Measurements from ENCODE around the gene RAB20.
A peak's percentile ranks its signal among the peaks of the same experiment; 100 is the strongest.

Gene RAB20

DNA sequence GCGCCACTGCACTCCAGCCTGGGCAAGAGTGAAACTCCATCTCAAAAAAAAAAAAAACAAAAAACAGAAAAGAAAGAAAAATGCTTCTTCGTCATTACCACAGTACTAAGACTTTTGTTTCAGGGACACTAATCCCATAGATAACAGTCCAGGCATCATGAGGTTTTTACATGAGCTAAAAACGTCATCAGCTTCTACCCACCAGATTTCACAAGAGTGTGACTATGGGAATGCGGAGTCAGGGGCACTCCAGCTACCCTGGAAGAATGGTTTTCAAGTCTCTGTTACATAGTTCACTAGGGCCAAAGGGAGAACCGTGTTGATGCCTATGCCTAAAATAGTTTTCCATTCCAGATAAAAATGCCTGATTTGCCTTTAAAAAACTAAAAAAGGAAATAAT lies 33.2 kb downstream of the RAB20 start:
- no peak for DNase-seq

GRCh38 chr13:110525328-110526319 lies 35.9 kb downstream of the RAB20 start:
- DNase-seq, result no peak

- no peak for DNase-seq
Measured at GRCh38 chr13:110524541-110525257, 36.8 kb downstream of the RAB20 start.

GRCh38 chr13:110523838-110524540 lies 37.5 kb downstream of the RAB20 start:
- DNase-seq, result no peak

DNA sequence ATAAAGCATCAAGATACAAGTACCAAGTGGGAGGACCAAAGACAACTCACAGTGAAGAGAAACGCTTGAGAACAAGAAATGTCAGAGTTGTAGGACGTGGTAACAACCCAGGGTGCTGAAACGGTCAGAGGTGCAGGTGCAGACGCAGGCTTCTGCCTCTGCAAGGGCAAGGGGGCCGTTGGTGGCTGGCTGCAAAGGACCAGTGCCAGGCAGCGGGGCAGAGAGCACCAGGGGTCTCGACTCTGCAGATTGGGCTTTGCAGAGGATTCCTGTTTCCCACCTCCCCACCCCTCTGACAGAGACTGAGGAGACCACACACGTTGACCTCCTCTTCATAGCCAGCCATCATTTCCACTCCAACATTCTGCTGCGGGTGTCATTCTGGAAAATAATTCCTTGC lies 38.3 kb downstream of the RAB20 start:
- no peak for DNase-seq

GRCh38 chr13:110522721-110523120 lies 38.8 kb downstream of the RAB20 start:
- DNase-seq, result no peak

GRCh38 chr13:110521946-110522345 lies 39.6 kb downstream of the RAB20 start:
- no peak for DNase-seq

- no peak for DNase-seq
Measured at GRCh38 chr13:110521296-110521680, 40.2 kb downstream of the RAB20 start.

DNA sequence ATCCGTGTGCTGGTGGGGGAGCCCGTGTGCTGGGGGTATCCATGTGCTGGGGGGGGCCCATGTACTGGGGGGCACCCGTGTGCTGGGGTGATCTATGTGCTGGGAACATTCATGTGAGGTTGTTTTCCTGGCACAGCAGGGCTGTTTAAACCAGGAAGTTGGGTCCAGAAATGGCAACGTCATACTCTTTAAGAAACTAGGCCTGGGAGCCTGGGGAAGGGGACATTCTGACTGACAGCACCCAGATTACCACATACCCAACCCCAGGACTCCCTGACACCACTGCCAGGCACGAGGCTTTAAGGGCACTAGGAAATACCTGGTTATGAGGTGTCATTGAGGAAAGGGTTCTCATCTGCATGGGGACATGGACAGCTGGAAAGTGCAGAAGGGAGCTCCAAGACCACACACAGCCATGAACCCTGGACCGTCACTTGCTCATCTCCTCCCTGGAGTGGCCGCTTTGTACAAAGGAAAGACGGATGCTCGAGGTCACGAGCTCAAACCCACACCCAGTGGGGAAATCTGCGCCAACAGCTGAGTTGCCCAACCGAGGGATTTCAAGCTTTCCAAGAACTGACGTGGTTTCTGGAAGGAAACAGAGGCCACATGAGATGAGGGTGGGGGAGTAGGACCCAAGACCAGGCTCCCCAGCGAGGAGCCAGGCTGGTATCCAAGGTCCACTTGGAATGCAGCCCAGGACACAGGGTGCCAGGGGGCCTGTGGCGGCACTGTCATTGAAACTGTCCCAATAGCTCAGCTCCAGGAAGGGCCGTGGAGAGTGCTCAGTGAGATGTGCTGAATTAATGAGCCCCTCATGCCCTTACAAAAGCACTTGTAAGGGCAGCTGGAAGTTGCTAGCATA lies 40.9 kb downstream of the RAB20 start:
- no peak for DNase-seq

GRCh38 chr13:110519506-110519905 lies 42.0 kb downstream of the RAB20 start:
- DNase-seq, result no peak

DNA sequence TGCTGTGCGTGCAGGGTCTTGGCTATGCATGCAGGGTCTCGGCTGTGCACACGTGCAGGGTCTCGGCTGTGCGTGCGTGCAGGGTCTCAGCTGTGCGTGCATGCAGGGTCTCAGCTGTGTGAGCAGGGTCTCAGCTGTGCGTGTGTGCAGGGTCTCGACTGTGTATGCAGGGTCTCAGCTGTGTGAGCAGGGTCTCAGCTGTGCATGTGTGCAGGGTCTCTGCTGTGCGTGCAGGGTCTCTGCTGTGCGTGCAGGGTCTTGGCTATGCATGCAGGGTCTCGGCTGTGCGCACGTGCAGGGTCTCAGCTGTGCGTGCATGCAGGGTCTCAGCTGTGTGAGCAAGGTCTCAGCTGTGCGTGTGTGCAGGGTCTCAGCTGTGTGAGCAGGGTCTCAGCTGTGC lies 42.5 kb downstream of the RAB20 start:
- DNase-seq, result no peak

DNA sequence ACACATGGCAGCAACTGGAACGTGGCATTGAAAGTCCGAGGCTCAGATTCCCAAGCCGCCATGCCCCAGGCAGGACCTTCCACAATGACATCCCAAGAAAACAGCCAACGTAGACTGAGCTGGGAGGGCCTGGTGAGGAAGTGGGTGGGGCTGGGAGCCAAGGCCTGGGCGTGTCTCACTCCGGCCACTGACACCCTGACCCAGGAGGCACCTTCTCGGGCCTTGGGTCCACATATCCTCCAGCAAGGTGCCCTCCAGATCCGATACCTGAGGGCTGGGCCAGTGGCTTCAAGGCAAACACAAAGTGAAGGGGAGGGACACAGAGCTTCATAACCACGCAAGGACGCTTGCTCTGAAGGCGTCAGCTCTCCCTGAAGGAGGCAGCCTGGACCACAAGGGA lies 43.0 kb downstream of the RAB20 start:
- DNase-seq, result no peak

DNA sequence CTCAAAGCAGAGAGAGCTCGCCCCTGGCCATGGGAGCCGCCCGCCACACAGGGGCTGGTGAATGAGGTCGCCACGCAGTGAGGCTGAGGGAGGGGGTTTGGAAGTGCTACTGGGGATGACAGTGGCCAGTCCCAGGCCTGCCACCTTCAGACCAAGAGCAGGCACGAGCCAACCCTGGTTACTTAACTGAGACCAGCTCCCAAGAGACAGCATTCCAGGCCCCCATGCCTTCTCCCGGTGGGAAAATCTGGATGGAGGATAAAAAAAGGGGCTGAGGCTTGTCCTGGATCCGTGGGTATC lies 43.3 kb downstream of the RAB20 start:
- DNase-seq, result no peak

GRCh38 chr13:110517505-110518225 lies 43.9 kb downstream of the RAB20 start:
- DNase-seq, result no peak

- no peak for DNase-seq
Measured at GRCh38 chr13:110516500-110516899, 45.0 kb downstream of the RAB20 start.

GRCh38 chr13:110512198-110512740 lies 49.3 kb downstream of the RAB20 start:
- DNase-seq, result no peak

DNA sequence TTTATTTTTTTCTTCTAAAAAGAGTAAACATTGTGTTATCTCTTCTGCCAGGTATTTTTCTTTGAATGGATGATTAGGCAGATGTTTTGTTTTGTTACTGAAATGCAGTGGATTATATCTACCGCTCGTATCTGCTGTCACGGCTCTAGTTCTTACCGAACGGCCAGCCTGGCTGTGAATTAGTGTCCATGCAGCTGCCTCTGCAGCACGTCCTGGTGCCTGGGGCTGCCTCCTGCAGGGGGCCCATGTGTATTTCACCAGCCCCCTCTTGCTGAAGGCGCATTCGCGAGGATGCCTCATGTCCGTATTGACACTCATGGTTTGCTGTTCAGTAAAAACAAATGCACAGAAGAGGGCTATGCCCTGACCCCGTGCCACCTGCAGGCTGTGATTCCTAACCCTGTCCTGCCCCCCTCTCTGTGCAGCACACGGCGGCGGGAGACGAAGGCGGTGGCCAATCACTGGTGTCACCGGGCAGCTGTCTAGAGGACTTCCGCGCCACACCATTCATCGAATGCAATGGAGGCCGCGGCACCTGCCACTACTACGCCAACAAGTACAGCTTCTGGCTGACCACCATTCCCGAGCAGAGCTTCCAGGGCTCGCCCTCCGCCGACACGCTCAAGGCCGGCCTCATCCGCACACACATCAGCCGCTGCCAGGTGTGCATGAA lies 49.9 kb downstream of the RAB20 start:
- no peak for DNase-seq

- DNase-seq, result peak; percentile 27
Measured at GRCh38 chr13:110509971-110510786, 51.3 kb downstream of the RAB20 start.

- DNase-seq, result no peak
Measured at GRCh38 chr13:110509478-110509926, 52.0 kb downstream of the RAB20 start.
